Activated CD4-positive, alpha-beta T cell treated with anti-CD3 and anti-CD28 coated beads, Interleukin-2, amount 50 U/mL, for 4 hours (primary cell): ENCODE measurements around the gene NEK6.

Experiments used
- DNase-seq, 2 experiments: peaks; one replicate each; pipeline ENCODE4 v3.0.0-alpha.2; 2020

Gene NEK6

GRCh38 chr9:124346347-124347163 is 88.8 kb downstream of the NEK6 start:
- no peak for DNase-seq

DNA sequence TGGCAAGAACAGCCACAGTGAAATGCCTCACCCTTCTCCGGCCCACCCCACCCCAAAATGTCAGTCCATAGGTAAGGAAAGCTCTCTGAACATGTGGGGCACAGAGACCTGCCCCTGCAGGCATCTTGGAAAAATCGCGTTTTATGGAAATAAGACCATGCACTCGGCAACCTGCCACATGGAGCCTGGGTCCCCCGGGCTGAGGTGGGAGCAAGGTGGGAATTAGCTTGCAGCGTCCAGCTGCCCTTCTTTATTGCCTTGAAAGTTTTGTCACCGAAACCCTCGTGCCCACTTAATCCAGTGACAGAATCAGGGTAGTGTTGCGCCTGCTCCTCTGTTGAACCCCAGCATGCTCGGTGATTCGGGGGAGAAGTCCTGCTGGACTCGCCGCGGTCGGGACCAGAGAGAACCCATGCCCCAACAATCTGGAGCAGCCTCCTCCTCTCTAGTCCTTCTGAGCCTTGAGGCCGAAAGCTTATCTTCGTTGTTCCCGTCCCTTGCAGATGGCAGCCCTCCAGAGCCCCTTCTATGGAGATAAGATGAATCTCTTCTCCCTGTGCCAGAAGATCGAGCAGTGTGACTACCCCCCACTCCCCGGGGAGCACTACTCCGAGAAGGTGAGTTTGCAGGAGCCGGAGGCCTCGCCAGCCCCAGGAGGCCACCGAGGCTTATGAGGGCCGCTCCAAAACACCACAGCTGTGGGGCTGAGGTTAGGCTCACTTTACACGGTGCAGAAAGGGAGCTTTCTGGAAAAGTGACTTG is 89.6 kb downstream of the NEK6 start:
- no peak for DNase-seq

GRCh38 chr9:124347968-124348358 is 90.2 kb downstream of the NEK6 start:
- DNase-seq = no peak

GRCh38 chr9:124348363-124348762 is 90.6 kb downstream of the NEK6 start:
- DNase-seq = no peak

DNA sequence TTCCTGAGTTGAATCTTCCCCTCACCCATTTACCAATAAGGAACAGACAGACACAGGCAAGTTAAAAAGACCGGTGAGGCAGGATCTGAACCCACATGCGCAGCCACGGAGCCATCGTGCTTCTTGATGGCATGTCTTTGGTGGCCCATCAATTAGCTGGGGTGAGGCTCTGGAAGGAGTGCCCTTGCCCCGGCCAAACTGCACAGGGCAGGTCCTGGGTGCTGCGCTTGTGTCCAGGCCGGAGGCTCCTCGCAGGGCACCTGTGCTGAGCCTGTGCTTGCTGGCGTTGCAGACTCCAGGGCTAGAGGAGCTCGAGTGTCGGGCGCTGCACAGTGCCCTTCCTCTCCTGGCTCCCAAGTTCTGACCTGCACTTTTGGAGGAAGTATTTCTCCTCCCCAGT is 91.1 kb downstream of the NEK6 start:
- no peak for DNase-seq

DNA sequence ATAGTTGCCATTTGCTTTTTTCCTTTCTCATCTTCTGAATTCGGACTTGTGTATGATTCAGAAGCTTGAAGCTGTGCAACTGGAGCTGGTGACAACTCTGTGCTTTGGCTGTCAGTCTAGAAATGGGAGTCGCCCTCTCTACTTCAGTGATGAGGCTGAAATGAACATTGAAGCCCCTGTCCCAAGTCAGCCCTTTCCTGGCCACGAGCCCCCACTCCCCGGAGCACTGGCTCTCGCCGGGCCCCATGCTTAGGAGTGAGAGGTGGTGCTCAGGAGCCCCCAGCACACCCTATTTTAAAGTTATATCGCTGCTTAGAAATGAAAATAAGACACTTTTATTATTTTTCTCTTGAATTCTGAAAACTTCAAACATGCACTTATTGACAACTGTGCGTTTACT is 91.5 kb downstream of the NEK6 start:
- no peak for DNase-seq

- no peak for DNase-seq
Measured at GRCh38 chr9:124349675-124350493, 92.1 kb downstream of the NEK6 start.

DNA sequence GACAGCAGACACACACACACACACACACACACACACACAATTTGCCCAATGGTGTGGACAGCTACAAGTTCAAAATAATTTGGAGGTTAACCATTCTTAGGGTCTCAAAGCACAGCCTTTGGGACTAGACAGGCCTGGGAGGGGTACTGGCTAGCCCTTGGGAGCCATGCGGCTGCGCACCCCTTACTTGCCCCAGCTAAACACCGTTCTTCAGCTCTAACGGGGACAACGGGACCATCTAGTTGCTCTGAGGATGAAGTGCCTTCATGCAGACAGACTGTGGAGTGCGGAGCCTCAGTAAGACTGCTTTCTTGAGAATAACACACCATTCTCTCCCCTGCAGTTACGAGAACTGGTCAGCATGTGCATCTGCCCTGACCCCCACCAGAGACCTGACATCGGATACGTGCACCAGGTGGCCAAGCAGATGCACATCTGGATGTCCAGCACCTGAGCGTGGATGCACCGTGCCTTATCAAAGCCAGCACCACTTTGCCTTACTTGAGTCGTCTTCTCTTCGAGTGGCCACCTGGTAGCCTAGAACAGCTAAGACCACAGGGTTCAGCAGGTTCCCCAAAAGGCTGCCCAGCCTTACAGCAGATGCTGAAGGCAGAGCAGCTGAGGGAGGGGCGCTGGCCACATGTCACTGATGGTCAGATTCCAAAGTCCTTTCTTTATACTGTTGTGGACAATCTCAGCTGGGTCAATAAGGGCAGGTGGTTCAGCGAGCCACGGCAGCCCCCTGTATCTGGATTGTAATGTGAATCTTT is 92.9 kb downstream of the NEK6 start:
- DNase-seq = no peak

- no peak for DNase-seq
Measured at GRCh38 chr9:124351672-124352468, 94.1 kb downstream of the NEK6 start.

- no peak for DNase-seq
Measured at GRCh38 chr9:124352616-124353015, 94.9 kb downstream of the NEK6 start.

DNA sequence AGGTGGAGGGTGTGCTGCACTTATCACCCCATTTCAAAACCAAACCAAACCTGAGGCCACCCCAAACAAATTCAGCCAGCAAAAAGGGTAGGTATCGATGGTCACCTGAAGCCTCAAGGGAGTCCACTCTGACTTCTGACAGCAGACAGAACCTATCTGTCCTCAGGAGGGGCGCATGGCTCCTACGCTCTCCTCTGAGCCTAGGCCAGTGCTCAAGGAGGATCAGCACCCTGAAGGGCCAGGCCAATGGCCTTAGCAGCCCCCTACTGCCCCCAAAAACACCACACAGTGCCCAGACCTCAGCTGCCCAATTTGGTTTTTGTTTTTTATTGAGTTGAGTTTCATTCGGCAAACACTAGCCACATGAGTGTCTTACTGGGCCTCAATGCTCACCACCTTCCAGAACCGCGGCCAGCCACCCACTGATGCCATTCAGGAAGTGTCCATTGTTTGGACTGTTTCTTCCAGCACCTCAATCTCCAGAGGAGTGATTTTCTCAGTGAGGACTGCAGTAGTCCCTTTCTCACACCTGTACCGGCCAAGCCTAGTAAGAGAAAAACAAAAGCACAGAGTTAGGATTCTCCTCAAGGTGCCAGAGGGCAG is 95.5 kb downstream of the NEK6 start:
- DNase-seq = no peak

- no peak for DNase-seq
Measured at GRCh38 chr9:124353811-124354274, 96.1 kb downstream of the NEK6 start.

DNA sequence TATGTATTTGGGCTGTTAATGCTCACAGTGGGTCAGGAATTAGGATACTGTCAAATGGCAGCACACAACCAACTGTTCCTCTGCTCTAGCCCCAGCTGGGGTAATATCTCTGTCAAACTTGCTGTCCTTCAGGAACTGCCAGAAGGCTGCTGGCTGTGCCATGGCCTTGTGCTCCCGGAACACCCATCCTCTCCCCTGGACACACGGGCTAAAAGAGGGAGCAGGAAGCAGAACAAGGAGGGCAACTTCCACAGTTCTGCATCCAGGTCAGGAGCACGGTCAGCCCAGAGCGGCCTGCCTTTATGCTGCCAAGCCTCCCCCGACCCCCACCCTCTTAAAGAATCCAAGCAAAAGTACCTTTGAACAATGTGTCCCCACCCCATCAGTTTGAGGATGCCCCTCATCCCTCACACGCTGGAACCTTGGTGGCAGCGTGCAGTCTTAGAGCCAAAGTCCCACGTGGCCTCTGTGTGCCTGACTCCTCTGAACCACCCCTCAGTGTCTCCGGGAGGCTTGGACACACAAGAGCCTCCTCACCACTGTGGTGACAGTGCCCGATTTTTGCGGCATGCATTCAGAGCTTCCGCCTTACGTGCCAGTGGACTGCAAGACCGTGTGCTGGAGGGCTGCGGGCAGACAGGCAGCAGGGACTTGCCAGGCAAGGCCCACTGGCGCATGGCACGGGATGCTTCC is 96.7 kb downstream of the NEK6 start:
- no peak for DNase-seq

DNA sequence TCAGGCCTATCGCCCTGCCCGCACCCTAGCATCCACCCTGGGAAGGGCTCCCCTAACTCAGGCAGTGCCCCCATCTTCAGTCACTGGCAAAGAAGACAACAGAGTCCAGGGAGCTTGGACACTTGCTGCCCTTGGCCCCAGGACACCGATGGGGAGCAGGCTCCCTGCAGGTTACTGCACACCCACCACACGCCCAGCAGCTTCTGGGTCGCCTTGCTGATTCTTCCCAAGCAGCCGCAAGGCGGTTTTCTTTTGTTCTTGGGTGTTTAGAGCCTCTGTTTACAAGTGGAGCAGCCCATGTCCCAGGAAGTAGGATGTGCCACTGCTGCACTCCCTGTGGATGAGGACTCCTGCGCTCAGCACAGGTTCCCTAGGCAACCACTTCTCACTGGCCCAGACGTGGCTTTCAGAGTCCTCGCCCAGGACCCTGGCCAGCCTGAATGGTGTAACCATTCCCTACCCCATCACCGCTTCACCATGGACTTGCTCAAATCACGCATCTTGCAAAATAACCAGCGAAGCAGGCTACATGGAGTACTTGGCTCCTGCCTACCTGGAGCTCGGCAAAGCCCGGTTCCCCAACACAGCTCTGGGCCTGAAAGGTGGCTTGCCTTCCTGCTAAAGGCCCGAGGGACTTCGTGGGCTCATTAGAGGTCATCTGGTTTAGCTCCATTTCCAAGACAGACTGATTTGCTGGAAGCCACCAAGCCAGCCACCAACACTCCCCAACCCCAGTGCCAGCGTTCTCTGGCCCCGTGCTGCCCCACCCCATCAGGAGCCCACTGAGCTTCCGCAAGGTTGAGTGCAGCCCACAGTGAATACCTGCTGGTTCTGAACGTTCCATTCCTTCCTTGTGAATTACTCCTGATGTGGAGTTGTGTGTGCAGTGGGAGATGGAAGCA is 97.5 kb downstream of the NEK6 start:
- DNase-seq = no peak

GRCh38 chr9:124355941-124356744 is 98.4 kb downstream of the NEK6 start:
- no peak for DNase-seq

DNA sequence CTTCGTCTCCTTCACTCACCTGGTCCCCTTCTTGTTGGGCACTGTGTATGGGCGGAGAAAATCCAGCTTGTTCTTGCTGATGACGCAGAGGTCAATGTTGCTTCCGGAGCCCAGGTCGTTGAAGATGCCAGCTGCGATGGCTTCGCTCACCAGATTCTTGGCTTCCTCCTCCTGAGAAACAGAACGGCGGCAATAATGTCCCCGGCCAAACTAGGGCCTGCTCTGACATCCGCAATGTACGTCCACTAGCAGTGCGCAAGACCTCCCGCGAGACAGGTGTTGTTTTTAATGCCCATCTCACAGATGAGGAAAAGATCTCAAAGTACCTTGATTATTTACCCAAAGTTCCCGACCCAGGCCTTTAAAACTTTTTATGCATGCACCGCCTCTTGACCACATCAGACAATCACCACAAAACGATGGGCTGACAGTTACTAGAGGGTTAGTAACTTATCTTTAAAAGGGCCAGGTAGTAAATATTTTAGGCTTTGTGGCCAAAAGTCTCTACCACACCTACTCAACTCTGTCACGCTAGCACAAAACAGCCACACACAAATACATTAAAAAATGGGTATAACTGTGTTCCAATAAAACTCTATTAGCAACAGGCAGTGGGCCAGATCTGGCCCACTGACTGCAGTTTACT is 99.1 kb downstream of the NEK6 start:
- DNase-seq = no peak

DNA sequence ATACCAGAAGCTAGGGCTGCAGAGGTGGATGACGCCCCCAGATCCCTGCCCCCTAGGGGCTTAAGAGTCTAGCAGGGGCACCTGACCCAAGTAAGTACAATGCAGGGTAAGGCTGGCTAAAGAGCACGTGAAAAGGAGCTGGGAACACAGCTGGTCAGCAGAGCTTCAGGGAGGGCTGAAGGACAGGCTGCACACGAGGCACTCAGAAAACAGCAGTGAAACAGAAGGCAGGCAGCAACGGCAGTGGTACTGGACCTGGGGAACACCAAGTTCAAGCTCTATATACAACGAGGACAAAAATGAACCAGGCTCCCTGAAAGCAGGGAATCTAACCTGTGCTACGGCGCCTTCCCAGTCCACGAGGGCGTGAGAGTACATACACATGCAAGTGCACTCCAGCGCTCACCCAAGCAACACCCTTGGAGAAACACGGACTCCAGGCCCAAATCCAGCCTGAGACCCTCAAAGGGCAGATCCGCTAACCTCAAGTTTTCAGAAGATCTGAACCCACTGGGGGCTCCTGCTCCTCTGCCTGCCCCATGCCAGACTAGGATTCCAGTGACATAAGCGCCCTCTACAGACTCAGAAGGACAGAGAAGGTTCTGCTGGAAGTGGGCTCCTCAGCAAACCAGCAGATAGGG is 100.1 kb downstream of the NEK6 start:
- DNase-seq = no peak

- no peak for DNase-seq
Measured at GRCh38 chr9:124358631-124359030, 100.9 kb downstream of the NEK6 start.
